HAP-1 (cell line): ENCODE measurements around the gene KCNQ1.
"Not testable (repeated sequence)": the region's sequence is repeated elsewhere in the genome, so short reads cannot be mapped to it uniquely, and the experiment has no call there.

ENCODE experiments used
- DNase-seq, 2 experiments: peaks; one replicate each; pipeline ENCODE4 v3.0.0-alpha.2; 2016 to 2020; ENCODE audit warnings: low spot score in 2 of 2
- H3K27me3 ChIP-seq: fragments of 250-450 bp; sonication (Bioruptor Pico); 2 replicates; pipeline ENCODE4 v1.5.1; 2020; ENCODE audit warnings: low read depth, mild to moderate bottlenecking, moderate library complexity
- H3K36me3 ChIP-seq: fragments of 250-450 bp; sonication (Bioruptor Pico); replicated peaks from 2 replicates; pipeline ENCODE4 v1.5.1; 2020; ENCODE audit warnings: mild to moderate bottlenecking
- H3K4me1 ChIP-seq: fragments of 250-450 bp; sonication (Bioruptor Pico); 2 replicates; pipeline ENCODE4 v1.5.1; 2020; ENCODE audit warnings: mild to moderate bottlenecking
- H3K4me3 ChIP-seq: fragments of 250-450 bp; sonication (Bioruptor Pico); 2 replicates; pipeline ENCODE4 v1.5.1; 2020; ENCODE audit warnings: mild to moderate bottlenecking, moderate library complexity
- H3K9me3 ChIP-seq: fragments of 250-450 bp; sonication (Bioruptor Pico); 2 replicates; pipeline ENCODE4 v1.5.1; 2020; ENCODE audit warnings: mild to moderate bottlenecking, moderate library complexity
- in situ Hi-C: fragments of 300-500 bp; cut with MboI; formaldehyde crosslinking; loops from 3 replicates; pipeline ENCODE4 v1.14.3; 2020; ENCODE audit warnings: low sequenced_read_pairs, inconsistent platforms, mixed read lengths

KCNQ1 gene

DNA sequence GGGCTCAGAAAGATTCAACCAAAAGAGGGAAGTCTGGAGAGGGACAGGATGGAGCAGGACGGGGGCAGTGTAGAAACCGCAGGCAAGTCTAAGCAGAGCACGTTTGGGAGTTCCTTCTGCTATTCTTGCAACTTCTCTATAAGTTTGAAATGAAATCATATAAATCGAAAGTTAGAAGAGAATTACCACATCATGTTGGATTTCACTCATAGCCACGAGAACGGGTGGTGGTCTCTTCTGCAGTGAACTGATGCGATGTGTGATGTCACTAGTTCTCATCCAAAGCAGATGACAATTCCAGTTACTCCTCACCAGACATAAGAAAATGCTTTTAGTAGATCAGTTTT is 36.0 kb downstream of the KCNQ1 start:
- Histone ChIP-seq H3K4me3 (no peak overlapping the region), H3K4me1 (no peaks in the 10 kb centered on the region), H3K9me3 (peaks cover 2% of the 10 kb centered on the region; the same call in 1 of the 2 replicates), H3K36me3 (no peaks in the 10 kb centered on the region), H3K27me3 (no peaks in the 10 kb centered on the region)
- DNase-seq: no peak
- in situ Hi-C loops: no loop called here

DNA sequence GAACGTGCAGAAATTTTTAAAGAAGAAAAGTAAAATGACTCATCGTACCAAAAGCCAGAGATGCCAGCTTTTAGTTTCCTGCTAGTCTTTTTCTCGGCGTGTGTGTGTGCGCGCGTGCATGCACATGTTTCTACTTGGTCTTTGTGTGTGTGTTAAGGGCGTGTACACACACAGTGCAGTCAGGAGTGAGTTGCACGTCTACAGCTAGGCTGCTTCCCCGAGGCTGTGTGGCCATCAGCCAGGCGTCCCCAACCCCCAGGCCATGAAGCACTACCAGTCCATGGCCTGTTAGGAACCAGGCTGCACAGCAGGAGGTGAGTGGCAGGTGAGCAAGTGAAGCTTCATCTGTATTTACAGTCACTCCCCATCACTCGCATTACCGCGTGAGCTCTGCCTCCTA is 36.4 kb downstream of the KCNQ1 start:
- peaks cover 2% of the 10 kb centered on the region; the same call in 1 of the 2 replicates for H3K9me3 ChIP-seq
- no peaks in the 10 kb centered on the region for H3K27me3 ChIP-seq
- H3K36me3 ChIP-seq: no peaks in the 10 kb centered on the region
- no peaks in the 10 kb centered on the region for H3K4me1 ChIP-seq
- no peak overlapping the region for H3K4me3 ChIP-seq
- DNase-seq: no peak
- in situ Hi-C loops: no loop called here

DNA sequence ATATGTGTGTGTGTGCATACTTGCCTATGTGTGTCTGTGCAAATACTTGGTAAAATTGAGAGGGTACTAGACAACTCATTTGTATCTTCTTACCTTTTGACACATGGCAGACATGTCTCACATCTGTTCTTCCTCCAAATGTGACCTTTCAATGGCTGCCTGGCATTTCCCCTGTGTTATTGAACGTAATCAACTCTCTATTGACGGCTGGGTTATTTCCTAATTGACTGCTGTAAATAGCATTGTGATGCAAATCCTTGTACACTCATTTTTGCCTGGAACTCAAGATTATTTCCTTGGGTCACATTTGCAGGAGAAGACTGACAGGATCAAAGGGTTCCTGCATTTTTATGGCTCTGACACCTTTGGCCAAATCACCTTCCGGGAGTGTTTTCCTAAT is 37.4 kb downstream of the KCNQ1 start:
- in situ Hi-C loops: no loop called here
- no peak for DNase-seq
- 0 out of 2 replicates have a peak, but pooled peaks cover 2% of the 10 kb centered on the region for H3K9me3 ChIP-seq

DNA sequence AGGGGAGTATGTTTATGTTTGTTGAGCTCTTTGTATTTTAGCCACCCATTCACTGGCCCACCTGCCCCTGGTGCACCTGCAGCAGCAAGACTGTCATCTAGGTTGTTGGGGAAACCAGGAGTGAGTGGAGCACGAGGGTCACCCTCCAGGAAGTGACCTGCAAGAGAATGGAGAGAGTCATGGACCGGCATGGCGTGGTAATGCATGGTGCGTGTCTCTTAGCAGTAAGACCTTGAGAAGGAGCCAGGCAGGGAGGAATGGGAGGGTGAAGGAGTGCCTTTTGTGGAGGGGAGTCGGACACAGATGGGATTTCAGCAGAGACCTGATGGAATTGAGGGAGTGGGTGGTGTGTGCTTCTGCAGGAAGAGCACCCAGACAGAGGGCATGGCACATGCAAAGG is 37.9 kb downstream of the KCNQ1 start:
- in situ Hi-C loops: no loop called here
- H3K9me3 ChIP-seq: peaks cover 3% of the 10 kb centered on the region; the same call in 1 of the 2 replicates
- H3K4me1 ChIP-seq: no peaks in the 10 kb centered on the region
- no peak overlapping the region for H3K4me3 ChIP-seq
- H3K36me3 ChIP-seq: no peaks in the 10 kb centered on the region
- DNase-seq: no peak
- H3K27me3 ChIP-seq: no peaks in the 10 kb centered on the region

More for the DNA sequence above, 37.4 kb downstream of the KCNQ1 start:
- Histone ChIP-seq H3K4me3 (no peak overlapping the region), H3K27me3 (no peaks in the 10 kb centered on the region), H3K36me3 (no peaks in the 10 kb centered on the region), H3K4me1 (no peaks in the 10 kb centered on the region)

DNA sequence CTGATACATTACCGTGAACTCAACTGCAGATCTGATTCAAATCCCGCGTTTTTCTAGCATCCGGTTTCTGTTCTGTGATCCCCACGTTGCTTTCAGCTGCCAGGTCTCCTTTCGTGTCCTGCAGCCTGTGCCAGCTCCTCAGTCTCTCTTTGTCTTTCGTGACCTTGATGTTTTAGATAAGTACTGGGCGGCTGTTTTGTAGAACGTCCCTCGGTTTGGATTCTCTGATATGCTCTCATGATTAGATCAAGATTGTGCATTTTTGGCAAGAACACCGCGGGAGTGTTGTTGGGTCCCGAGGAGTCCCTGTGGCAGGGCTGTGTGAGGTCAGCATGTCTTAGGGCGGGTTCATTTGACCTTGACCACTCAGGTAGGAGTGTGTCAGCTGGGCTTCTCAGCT is 38.6 kb downstream of the KCNQ1 start:
- no peak for DNase-seq

DNA sequence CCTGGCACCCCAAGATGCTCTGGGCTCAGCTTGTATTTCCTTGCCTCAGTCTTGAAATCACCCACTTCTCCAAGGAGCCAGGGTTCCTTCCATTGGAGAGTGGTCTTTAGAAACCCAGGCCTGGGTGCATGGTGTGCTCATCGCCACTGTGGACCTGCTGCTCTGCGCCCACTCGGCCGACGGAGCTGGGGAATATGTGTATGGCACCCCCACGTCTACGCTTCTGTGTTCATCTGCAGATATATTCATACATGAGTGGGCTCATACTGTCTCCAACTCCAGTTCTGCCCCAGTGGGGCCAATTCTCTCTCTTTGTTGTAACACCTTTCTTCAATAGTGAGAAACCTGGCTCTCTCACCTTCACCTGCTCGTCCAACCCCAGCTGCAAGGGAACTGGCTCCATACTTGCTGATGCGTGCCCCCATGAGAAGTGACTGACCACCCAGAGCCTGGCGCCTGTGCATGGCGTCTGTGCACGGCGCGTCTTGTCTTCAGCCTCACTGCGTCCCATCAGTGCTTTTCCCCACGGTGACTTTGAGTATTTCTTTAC is 39.8 kb downstream of the KCNQ1 start:
- Histone ChIP-seq H3K4me1 (no peaks in the 10 kb centered on the region), H3K27me3 (no peaks in the 10 kb centered on the region), H3K4me3 (no peak overlapping the region), H3K36me3 (no peaks in the 10 kb centered on the region), H3K9me3 (peaks cover 6% of the 10 kb centered on the region; the same call in 1 of the 2 replicates)
- in situ Hi-C loops: no loop called here
- no peak for DNase-seq

More for the DNA sequence above, 38.6 kb downstream of the KCNQ1 start:
- no peaks in the 10 kb centered on the region for H3K27me3 ChIP-seq
- in situ Hi-C loops: no loop called here
- no peaks in the 10 kb centered on the region for H3K4me1 ChIP-seq
- no peak overlapping the region for H3K4me3 ChIP-seq
- no peaks in the 10 kb centered on the region for H3K36me3 ChIP-seq
- peaks cover 8% of the 10 kb centered on the region; the same call in 1 of the 2 replicates for H3K9me3 ChIP-seq

DNA sequence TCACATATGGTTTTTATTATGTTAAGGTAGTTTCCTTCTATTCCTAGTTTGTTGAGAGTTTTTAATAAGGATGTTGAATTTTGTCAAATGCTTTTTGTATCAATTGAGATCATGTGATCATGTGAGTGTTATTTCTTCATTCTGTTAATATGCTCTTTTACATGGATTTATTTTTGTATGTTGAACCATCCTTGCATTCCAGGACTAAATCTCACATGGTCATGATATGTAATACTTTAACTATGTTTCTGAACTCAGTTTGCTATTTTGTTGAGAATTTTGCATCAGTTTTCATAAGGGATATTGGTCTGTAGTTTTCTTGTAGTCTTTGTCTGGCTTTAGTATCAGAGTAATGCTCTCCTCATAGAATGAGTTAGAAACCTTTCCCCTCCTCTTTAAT is 43.2 kb downstream of the KCNQ1 start:
- peaks cover 6% of the 10 kb centered on the region; the same call in 1 of the 2 replicates for H3K9me3 ChIP-seq
- H3K4me1 ChIP-seq: no peaks in the 10 kb centered on the region
- H3K36me3 ChIP-seq: no peaks in the 10 kb centered on the region
- DNase-seq: no peak
- no peaks in the 10 kb centered on the region for H3K27me3 ChIP-seq
- in situ Hi-C loops: no loop called here
- no peak overlapping the region for H3K4me3 ChIP-seq

DNA sequence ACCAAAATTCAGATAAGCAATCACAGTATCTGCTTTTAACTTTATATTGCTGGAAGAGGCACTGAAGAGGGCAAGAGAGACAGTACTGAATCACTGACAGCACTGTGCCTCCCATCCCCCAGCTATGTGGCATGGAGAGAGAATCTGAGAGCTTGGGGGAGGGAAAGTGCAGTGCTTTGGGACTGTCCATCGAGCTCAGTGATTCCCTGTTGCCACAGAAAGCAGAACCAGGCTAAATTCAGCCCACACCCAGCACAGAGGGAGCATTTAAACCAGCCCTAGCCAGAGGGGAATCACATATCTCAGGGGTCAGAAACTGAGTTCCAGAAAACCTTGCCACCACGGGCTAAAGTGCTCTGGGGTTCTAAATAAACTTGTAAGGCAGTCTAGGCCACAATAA is 44.3 kb downstream of the KCNQ1 start:
- Histone ChIP-seq H3K4me1 (no peaks in the 10 kb centered on the region), H3K27me3 (no peaks in the 10 kb centered on the region), H3K36me3 (no peaks in the 10 kb centered on the region), H3K4me3 (no peak overlapping the region), H3K9me3 (peaks cover 6% of the 10 kb centered on the region; the same call in 1 of the 2 replicates)
- in situ Hi-C loops: no loop called here
- DNase-seq: no peak

DNA sequence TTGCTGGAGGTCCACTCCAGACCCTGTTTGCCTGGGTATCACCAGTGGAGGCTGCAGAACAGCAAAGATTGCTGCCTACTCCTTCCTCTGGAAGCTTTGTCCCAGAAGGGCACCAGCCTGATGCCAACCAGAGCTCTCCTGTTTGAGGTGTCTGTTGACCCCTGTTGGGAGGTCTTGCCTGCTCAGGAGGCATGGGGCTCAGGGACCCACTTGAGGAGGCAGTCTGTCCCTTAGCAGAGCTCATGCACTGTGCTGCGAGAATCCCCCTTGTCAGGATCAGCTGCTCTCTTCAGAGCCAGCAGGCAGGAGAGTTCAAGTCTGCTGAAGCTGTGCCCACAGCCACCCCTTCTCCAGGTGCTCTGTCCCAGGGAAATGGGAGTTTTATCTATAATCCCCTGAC is 53.1 kb downstream of the KCNQ1 start:
- H3K27me3 ChIP-seq, H3K9me3 ChIP-seq, DNase-seq, H3K4me1 ChIP-seq, in situ Hi-C loops, H3K36me3 ChIP-seq, H3K4me3 ChIP-seq: not testable (repeated sequence)

DNA sequence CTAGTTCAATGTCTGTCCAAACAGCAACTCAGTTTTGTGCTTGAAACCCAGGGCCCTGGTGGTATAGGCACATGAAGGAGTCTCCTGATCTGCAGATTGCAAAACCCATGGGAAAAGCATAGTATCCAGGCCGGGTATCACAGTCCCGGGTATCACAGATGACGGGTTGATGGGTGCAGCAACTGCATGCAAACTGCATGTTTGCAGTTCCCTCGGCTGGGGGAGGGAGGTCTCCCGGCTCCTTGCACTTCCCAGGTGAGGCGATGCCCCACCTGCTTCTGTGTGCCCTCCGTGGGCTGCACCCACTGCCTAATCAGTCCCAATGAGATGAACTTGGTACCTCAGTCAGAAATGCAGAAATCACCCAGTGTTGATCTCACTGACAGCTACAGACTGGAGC is 53.9 kb downstream of the KCNQ1 start:
- no peak for DNase-seq
- Histone ChIP-seq H3K4me1 (no peaks in the 10 kb centered on the region), H3K27me3 (no peaks in the 10 kb centered on the region), H3K9me3 (peaks cover 2% of the 10 kb centered on the region; the same call in 1 of the 2 replicates), H3K36me3 (no peaks in the 10 kb centered on the region), H3K4me3 (no peak overlapping the region)
- in situ Hi-C loops: no loop called here

DNA sequence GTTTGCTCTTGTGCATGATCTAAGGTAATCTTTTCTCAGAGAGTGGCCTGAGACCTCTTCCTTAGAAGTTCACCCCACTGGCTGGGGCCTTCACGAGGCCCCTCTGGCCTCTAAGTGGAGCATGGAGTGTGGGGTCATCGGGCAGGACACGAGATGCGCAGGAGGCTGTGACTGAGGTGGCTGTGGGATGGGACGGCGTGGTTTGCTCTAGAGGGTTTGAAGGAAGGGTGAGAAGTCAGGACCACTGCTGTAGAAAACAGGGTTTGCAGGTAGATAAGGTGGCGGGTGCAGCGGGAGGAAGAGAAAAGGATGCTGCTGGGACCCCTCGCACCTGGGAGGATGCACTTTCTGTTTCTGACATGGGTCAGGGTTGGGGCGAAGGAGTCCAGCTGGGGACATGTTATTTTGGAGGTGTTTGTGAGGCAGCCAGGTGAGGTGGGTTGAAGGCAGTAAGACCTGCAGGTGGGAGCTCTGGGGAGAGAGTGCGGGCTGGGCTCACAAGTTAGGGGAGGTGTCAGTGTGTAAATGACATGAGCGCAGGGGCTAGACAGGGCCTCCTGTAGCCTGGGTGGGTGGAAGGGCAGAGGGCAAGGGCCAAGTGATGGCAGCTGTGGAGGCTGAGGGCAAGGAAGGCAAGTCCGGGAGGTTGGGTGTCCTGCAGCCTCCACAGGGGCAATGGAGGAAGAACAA is 62.5 kb downstream of the KCNQ1 start:
- no peaks in the 10 kb centered on the region for H3K9me3 ChIP-seq
- H3K4me1 ChIP-seq: no peaks in the 10 kb centered on the region
- in situ Hi-C loops: no loop called here
- H3K36me3 ChIP-seq: no peaks in the 10 kb centered on the region
- no peaks in the 10 kb centered on the region for H3K27me3 ChIP-seq
- H3K4me3 ChIP-seq: no peak overlapping the region
- DNase-seq: no peak

DNA sequence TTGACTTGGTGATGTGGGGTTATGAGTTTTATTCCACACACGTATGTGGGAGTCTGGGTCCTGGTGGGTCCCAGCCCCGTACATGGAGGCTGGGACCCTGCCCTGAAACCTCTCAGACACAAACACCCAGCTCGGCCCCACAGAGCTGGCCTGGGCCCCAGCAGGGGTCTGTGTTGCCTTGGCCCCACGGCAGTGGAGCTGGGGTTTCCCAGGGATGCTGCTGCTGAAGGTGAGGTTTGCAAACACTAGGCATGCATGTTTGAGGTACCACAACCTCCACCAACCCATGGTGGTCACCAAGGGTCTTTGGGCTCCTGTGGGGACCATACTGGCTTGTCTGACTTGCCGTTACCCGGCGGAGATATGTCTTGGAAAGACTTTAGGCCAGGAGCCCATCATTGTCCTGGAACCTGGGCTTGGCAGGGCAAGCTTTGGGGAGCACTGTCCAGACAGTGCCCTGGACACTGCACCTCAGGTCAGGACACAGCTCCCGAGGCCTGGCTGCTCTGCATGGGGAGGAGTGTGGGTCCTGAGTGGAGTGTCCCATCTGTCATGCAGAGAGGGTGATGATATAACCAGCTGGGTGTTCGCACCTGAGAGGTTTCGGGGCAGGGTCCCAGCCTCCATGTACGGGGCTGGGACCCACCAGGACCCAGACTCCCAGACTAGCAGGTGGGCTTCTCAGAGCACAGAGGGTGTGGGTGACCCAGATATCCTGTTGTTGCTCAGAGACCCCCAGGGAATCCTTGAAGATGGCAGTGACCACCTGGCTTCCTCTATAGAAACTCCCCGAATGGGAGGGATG is 63.3 kb downstream of the KCNQ1 start:
- Histone ChIP-seq H3K9me3 (no peaks in the 10 kb centered on the region), H3K4me3 (no peak overlapping the region), H3K36me3 (no peaks in the 10 kb centered on the region), H3K27me3 (no peaks in the 10 kb centered on the region), H3K4me1 (no peaks in the 10 kb centered on the region)
- in situ Hi-C loops: no loop called here
- no peak for DNase-seq

DNA sequence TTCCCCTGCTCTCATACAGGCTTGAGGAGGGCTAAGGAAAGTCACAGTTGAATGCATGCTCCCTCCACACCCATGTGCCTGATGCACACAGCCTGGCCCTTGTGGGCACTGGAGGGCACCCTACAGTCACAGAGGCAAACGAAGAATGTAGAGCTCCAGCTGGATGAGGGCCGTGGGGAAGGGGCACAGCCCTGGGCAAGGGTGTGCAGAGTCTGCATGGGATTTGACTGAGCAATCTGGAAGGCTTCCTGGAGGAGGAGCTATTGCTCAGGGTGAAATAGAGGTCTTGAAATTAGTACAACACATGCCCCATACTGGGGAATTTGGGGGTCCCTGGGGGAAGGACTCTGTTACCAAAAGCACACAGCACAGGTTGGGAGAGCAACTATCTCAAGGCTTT is 64.0 kb downstream of the KCNQ1 start:
- no peak for DNase-seq
- H3K4me1 ChIP-seq: no peaks in the 10 kb centered on the region
- H3K9me3 ChIP-seq: no peaks in the 10 kb centered on the region
- H3K27me3 ChIP-seq: no peaks in the 10 kb centered on the region
- H3K4me3 ChIP-seq: no peak overlapping the region
- in situ Hi-C loops: no loop called here
- no peaks in the 10 kb centered on the region for H3K36me3 ChIP-seq

DNA sequence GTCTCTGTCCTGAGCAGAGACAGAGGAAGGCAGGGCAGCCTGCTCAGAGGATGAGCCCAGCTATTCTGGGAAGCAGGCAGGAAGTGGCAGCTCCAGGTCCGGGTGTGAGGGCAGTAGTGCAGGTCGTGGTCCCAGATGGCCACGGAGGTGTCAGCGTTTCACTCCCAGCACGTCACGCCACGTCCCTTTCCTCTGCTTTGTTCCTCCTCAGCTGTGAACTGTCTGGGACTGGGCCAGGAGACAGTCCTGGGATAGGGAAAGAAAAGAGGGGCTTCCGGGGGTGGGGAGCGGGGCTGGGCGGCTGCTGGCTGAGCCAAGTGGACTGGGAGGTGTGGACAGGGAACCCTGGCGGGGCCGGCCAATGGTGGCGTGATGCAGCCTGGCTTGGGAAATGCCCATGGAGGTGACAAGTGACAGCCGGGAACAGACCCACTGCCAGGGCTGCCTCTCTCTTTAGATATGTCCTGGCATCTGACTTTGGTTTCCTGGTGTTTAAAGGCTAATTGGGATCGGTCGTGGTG is 64.7 kb downstream of the KCNQ1 start:
- Histone ChIP-seq H3K4me1 (no peaks in the 10 kb centered on the region), H3K9me3 (no peaks in the 10 kb centered on the region), H3K27me3 (no peaks in the 10 kb centered on the region), H3K4me3 (no peak overlapping the region), H3K36me3 (no peaks in the 10 kb centered on the region)
- in situ Hi-C loops: no loop called here
- DNase-seq: peak in 1 of 2 experiments; percentile 4
